T-helper 2 cell treated with Interferon-gamma antibody and Interleukin-4, amounts not matched to agents 5 μg/mL and 100 μg/mL, for 36 hours (primary cell): ENCODE data around the gene LTA.
"Not testable (repeated sequence)": the region's sequence is repeated elsewhere in the genome, so short reads cannot be mapped to it uniquely, and the experiment has no call there.

Experiments
- DNase-seq: peaks from one replicate; pipeline ENCODE4 v3.0.0; 2021; ENCODE audit warnings: low spot score
- H3K27ac Mint-ChIP-seq: one replicate; pipeline ENCODE4 v1.8.0; 2021; ENCODE audit warnings: mild to moderate bottlenecking, mixed read lengths
- H3K27me3 Mint-ChIP-seq: one replicate; pipeline ENCODE4 v1.8.0; 2021; ENCODE audit warnings: low read depth, mixed read lengths
- H3K36me3 Mint-ChIP-seq: one replicate; pipeline ENCODE4 v1.8.0; 2021; ENCODE audit warnings: low read depth, mixed read lengths
- H3K4me1 Mint-ChIP-seq: one replicate; pipeline ENCODE4 v1.8.0; 2021; ENCODE audit warnings: low read depth, mixed read lengths
- H3K4me3 Mint-ChIP-seq: one replicate; pipeline ENCODE4 v1.8.0; 2022; ENCODE audit warnings: mild to moderate bottlenecking, moderate library complexity, mixed read lengths
- H3K9me3 Mint-ChIP-seq: one replicate; pipeline ENCODE4 v1.8.0; 2021; ENCODE audit warnings: mixed read lengths

The LTA gene

GRCh38 chr6:31548544-31548873 is 23.6 kb upstream of the LTA start:
- no peak for DNase-seq
- Mint-ChIP-seq H3K27ac (no peak overlapping the region), H3K4me1 (peaks cover 31% of the 10 kb centered on the region), H3K4me3 (peak overlapping the region; percentile 78), H3K9me3 (no peaks in the 10 kb centered on the region), H3K36me3 (peaks cover 17% of the 10 kb centered on the region), H3K27me3 (no peaks in the 10 kb centered on the region)

DNA sequence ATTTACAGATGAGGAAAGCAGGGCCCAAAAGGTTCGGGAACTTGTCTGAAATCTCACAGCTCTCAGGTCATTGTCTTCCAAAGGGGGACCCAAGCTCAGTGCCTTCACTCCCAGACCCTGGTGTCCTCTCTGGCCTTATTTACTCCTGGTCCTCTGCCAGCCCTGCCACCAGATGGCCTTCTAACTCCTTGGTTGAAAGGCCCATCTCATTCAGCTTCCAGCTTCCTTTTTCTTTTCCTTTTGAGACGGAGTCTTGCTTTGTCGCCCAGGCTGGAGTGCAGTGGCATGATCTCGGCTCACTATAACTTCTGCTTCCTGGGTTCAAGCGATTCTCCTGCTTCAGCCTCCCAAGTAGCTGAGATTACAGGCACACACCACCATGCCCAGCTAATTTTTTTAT is 20.7 kb upstream of the LTA start:
- DNase-seq = peak; percentile 51
- not testable (repeated sequence) for H3K27me3 Mint-ChIP-seq, H3K27ac Mint-ChIP-seq, H3K9me3 Mint-ChIP-seq
- Mint-ChIP-seq H3K36me3 (peaks cover 17% of the 10 kb centered on the region), H3K4me3 (peak overlapping the region; percentile 49), H3K4me1 (peaks cover 30% of the 10 kb centered on the region)

- DNase-seq = no peak
- H3K9me3 Mint-ChIP-seq = no peaks in the 10 kb centered on the region
- H3K4me1 Mint-ChIP-seq = peaks cover 40% of the 10 kb centered on the region
- H3K4me3 Mint-ChIP-seq = no peak overlapping the region
- no peak overlapping the region for H3K27ac Mint-ChIP-seq
- no peaks in the 10 kb centered on the region for H3K27me3 Mint-ChIP-seq
- H3K36me3 Mint-ChIP-seq = peaks cover 39% of the 10 kb centered on the region
These were observed 15.8 kb upstream of the LTA start for GRCh38 chr6:31556307-31556706.

DNA sequence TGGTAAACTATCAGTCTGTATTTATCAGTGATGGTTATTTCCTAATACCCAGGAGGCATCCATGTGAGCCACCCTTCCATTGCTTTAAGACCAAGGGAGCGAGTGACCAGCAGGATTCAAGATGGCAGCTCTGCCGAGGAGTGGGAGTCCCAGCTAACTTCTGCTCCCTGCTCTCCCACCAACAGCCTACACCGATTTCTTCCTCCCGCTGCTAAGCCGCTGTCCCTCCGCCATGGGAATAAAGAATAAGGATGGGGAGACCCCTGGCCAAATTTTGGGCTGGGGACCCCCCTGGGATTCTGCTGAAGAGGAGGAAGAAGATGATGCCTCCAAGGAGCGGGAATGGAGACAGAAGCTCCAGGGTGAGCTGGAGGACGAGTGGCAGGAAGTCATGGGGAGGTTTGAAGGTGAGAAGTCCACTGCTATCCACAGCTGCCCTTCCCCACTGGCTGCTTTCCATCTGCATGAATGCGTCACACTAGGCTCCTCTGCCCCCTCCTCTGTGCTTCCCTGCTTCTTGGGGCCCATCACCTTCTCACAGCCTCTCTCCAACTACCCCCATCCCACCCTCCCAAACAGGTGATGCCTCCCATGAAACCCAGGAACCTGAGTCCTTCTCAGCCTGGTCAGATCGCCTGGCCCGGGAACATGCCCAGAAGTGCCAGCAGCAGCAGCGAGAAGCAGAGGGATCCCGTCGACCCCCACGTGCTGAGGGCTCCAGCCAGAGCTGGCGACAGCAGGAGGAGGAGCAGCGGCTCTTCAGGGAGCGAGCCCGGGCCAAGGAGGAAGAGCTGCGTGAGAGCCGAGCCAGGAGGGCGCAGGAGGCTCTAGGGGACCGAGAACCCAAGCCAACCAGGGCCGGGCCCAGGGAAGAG is 14.4 kb upstream of the LTA start:
- Mint-ChIP-seq H3K9me3 (no peaks in the 10 kb centered on the region), H3K4me1 (peaks cover 45% of the 10 kb centered on the region), H3K27ac (no peak overlapping the region), H3K4me3 (peak overlapping the region; percentile 19), H3K36me3 (peaks cover 41% of the 10 kb centered on the region), H3K27me3 (peaks cover 6% of the 10 kb centered on the region)
- DNase-seq = no peak

GRCh38 chr6:31558318-31558625 is 13.8 kb upstream of the LTA start:
- no peak for DNase-seq
- H3K4me3 Mint-ChIP-seq = peak overlapping the region; percentile 79
- peaks cover 42% of the 10 kb centered on the region for H3K36me3 Mint-ChIP-seq
- peaks cover 49% of the 10 kb centered on the region for H3K4me1 Mint-ChIP-seq
- H3K27ac Mint-ChIP-seq = no peak overlapping the region
- H3K9me3 Mint-ChIP-seq = no peaks in the 10 kb centered on the region
- peaks cover 10% of the 10 kb centered on the region for H3K27me3 Mint-ChIP-seq

DNA sequence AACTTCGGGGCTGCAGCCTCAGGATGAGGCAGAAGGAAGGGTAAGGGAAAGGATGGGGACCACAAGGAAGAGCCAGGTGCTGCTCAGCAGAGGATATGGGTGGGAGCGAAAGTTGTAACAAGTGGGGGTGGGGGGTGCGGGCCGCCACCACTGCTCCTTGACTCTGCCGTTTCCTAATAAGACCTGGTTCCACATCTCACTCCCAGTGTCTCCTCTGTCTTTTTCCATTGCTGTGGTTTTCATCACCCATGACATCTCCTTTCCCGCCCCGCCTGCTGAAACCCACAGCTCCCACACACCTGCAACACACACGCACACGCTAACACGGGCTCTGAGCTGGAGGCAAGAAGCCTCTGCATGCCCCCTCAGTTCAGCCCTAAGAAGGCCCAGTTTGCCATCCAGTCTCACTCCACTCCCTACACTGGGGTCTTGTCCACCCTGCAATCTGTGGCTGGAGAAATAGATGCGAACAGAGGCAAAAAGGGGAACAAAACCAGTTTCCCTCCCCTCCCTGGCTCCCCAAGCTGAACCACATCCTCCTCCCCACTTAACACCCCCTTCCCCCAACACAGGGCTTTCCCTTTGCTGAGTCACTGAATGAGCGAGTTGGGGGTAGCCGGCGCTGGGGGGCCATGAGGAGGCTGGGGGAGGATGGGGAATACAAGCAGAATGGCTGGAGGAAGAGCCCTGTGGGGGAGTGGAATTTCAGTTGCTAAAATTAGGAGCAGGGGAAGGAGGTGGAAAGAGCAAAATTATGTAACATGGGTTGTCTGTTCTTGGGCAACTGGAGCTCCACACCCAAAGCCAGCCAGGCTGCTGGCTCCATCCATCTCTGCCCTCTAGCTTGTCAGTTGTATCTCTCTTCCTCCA is 13.2 kb upstream of the LTA start:
- peaks cover 43% of the 10 kb centered on the region for H3K36me3 Mint-ChIP-seq

GRCh38 chr6:31559606-31559957 is 12.5 kb upstream of the LTA start:
- H3K36me3 Mint-ChIP-seq = peaks cover 44% of the 10 kb centered on the region
- H3K4me1 Mint-ChIP-seq = peaks cover 53% of the 10 kb centered on the region
- H3K9me3 Mint-ChIP-seq = no peaks in the 10 kb centered on the region
- peaks cover 16% of the 10 kb centered on the region for H3K27me3 Mint-ChIP-seq
- peak overlapping the region; percentile 71 for H3K27ac Mint-ChIP-seq
- peak overlapping the region; percentile 79 for H3K4me3 Mint-ChIP-seq
- no peak for DNase-seq

More for the DNA sequence above, 13.2 kb upstream of the LTA start:
- Mint-ChIP-seq H3K4me3 (peak overlapping the region; percentile 79), H3K27ac (peak overlapping the region; percentile 71), H3K4me1 (peaks cover 52% of the 10 kb centered on the region), H3K27me3 (peaks cover 13% of the 10 kb centered on the region), H3K9me3 (no peaks in the 10 kb centered on the region)
- DNase-seq = peak; percentile 73

GRCh38 chr6:31559958-31560696 is 12.0 kb upstream of the LTA start:
- Mint-ChIP-seq H3K4me1 (peaks cover 53% of the 10 kb centered on the region), H3K9me3 (no peaks in the 10 kb centered on the region), H3K27ac (peak overlapping the region; percentile 71), H3K27me3 (peaks cover 21% of the 10 kb centered on the region), H3K4me3 (peak overlapping the region; percentile 79), H3K36me3 (peaks cover 47% of the 10 kb centered on the region)
- peak; percentile 57 for DNase-seq

GRCh38 chr6:31560697-31561058 is 11.4 kb upstream of the LTA start:
- Mint-ChIP-seq H3K9me3 (no peaks in the 10 kb centered on the region), H3K4me1 (peaks cover 55% of the 10 kb centered on the region), H3K27ac (peak overlapping the region; percentile 29), H3K27me3 (peaks cover 27% of the 10 kb centered on the region), H3K4me3 (peak overlapping the region; percentile 79), H3K36me3 (peaks cover 49% of the 10 kb centered on the region)
- no peak for DNase-seq

DNA sequence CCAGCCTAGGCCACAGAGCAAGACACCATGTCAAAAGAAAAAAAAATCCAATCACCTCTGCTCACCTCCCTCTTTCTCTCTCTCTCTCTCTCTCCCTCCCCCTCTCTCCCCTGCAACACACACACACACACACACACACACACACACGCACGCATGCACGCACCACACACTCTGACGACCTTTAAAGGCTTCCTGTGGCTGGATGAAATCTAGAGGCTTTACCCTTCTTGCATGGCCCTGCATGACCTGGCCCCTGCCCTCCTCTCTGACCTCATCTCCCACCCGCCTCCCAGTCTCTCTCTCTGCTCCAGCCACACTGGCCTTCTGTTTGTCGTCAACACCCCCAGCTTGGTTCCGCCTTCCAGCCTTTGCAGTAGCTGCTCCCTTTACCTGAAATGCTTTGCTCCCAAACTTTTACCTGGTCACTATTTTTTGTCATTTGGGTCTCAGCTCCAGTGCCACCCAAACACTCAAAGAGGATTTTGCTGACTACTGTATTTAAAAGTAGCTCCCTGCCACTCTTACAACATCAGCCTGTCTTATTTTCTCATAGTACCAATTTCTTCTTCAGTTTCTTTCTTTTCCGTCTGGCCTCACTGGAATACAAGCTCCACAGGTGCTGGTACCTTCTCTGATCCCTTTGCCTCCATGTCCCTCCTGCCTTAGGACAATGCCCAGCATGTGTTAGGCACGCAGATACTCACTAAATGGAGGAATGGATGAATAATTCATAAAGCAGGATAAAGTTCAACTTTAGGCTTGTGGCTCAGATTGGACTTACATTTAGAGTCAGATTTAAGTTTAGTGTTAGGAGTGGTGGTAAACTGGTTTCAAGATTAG is 4.3 kb upstream of the LTA start:
- Mint-ChIP-seq H3K27ac (peak overlapping the region; percentile 73), H3K27me3 (peaks cover 36% of the 10 kb centered on the region), H3K4me1 (peaks cover 56% of the 10 kb centered on the region), H3K4me3 (peak overlapping the region; percentile 68), H3K36me3 (peaks cover 10% of the 10 kb centered on the region), H3K9me3 (no peaks in the 10 kb centered on the region)
- DNase-seq = no peak

DNA sequence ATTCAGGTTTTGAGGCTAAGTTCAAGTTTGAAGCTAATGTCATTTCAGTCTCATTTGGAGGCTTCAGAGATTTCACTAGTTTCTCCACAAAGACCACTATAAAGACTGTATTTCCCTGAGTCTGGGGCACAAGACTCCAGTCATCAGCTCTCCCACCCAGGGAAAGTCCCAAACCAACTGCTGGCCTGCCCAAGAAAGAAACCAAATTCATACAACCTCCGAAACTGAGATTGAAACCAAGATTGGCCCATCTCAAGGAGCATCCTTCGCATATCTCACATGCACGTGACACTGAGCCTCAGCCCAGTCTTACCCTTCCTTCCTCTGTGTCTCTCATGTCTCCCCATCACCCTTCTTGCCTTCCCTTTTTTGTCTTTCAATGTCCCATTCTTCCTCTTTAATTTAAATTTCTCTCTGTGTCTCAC is 3.5 kb upstream of the LTA start:
- Mint-ChIP-seq H3K9me3 (no peaks in the 10 kb centered on the region), H3K4me1 (peaks cover 60% of the 10 kb centered on the region), H3K36me3 (peaks cover 7% of the 10 kb centered on the region), H3K27ac (peak overlapping the region; percentile 73), H3K27me3 (peaks cover 37% of the 10 kb centered on the region), H3K4me3 (peak overlapping the region; percentile 68)
- peak; percentile 88 for DNase-seq

- Mint-ChIP-seq H3K36me3 (peaks cover 2% of the 10 kb centered on the region), H3K4me1 (peaks cover 71% of the 10 kb centered on the region), H3K4me3 (no peak overlapping the region), H3K27me3 (peaks cover 30% of the 10 kb centered on the region), H3K9me3 (no peaks in the 10 kb centered on the region), H3K27ac (no peak overlapping the region)
- DNase-seq = no peak
These were observed 2.1 kb upstream of the LTA start for GRCh38 chr6:31569861-31570536.
